ENCODE results near the gene PRR13. TPM values are rescaled to one million over a fixed set of nuclear protein-coding genes. Genes with fewer than 3 reads are reported as not detected.
"Not testable (repeated sequence)": the region's sequence is repeated elsewhere in the genome, so short reads cannot be mapped to it uniquely, and the experiment has no call there.

PRR13 gene, protein sequence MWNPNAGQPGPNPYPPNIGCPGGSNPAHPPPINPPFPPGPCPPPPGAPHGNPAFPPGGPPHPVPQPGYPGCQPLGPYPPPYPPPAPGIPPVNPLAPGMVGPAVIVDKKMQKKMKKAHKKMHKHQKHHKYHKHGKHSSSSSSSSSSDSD
- 83.5 and 86.6 TPM in 2 replicates for total RNA-seq (2014; rRNA removed; shearing (Covaris generic))

DNA sequence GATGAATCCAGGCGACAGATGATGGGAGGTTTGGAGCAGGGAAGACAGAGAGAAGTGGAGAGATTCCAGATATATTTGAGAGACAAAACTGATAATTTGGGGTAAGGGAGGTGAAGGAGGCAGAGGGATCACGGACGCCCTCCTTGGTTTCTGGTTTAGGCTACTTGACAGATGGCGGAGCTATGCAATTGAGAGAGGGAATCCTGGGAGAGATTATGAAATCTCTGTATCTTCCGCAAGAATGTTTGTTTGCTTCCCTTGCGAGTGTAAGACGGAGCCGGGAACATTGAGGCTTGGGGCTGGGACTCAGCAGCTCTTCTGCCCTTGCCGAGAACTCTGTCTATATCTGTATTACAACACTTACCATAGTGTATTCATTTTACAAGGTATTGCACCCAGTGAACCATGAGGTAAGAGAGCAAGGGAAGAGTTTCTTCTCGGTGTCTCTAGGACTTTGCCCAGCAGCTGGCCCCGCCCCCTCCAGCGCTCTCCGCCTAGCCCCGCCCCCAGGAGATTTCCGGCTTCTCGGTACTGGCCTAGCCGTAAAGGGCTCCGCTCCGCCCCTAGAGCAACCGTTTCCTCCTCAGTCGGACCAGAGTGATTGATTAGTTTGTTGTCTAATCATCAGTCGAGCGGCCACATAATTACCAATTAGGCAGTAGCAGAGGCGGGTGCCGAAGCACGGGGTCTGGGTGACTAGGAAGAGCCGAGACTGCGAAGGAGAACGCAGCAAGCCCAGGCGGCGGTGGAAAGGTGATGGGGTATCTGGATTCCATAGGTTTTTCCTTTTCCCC is at the start of gene PRR13:
Gene PRR13 (plus strand): TSS at position 695 of the 794 bp plus-strand sequence. CDS start 981 bp downstream, outside the sequence.
- DNase-seq (ENCODE audit: low read depth), result peak; percentile 99

DNA sequence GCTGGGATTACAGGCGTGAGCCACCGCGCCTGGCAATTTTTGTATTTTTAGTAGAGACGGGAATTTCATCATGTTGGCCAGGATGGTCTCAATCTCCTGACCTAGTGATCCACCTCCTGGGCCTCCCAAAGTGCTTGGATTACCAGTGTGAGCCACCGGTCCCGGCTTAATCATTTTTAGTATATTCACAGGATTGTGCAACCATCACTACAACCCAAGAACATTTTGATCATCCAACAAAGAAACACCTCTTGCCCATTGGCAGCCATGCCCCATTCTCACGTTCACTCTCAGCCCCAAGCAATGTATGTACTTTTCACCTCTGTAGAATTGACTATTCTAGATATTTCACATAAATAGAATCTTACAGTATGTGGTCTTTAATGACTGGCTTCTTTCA is 41.6 kb upstream of the PRR13 start:
- no peak for DNase-seq (ENCODE audit: low read depth)

DNA sequence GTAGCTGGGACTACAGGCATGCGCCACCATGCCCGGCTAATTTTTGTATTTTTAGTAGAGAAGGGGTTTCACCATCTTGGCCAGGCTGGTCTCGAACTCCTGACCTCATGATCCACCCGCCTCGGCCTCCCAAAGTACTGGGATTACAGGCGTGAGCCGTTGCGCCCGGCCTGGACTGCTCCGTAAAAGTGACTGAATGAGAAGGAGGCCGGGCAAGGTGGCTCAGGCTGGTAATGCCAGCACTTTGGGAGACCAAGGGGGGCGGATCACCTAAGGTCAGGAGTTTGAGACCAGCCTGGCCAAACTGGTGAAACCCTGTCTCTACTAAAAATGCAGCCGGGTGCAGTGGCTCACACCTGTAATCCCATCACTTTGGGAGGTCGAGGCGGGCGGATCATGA is 39.2 kb upstream of the PRR13 start:
- DNase-seq (ENCODE audit: low read depth), result not testable (repeated sequence)

DNA sequence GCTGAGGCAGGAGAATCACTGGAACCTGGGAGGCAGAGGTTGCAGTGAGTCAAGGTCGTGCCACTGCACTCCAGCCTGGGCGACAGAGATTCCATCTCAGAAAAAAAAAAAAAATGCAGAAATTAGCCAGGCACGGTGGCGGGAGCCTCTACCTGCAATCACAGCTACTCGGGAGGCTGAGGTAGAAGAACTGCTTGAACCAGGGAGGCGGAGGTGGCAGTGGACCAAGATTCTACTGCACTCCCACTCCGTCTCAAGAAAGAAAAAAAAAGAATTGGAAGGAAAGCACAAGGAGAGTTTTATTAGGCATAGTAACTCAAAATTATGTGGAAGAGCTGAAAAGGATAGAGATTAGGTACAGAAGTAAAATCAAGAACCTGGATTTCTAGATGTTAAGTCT is 38.7 kb upstream of the PRR13 start:
- no peak for DNase-seq (ENCODE audit: low read depth)

DNA sequence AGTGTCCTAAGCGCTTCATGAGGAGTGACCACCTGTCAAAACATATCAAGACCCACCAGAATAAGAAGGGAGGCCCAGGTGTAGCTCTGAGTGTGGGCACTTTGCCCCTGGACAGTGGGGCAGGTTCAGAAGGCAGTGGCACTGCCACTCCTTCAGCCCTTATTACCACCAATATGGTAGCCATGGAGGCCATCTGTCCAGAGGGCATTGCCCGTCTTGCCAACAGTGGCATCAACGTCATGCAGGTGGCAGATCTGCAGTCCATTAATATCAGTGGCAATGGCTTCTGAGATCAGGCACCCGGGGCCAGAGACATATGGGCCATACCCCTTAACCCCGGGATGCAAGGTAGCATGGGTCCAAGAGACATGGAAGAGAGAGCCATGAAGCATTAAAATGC is 30.6 kb upstream of the PRR13 start:
- DNase-seq (ENCODE audit: low read depth), result no peak

DNA sequence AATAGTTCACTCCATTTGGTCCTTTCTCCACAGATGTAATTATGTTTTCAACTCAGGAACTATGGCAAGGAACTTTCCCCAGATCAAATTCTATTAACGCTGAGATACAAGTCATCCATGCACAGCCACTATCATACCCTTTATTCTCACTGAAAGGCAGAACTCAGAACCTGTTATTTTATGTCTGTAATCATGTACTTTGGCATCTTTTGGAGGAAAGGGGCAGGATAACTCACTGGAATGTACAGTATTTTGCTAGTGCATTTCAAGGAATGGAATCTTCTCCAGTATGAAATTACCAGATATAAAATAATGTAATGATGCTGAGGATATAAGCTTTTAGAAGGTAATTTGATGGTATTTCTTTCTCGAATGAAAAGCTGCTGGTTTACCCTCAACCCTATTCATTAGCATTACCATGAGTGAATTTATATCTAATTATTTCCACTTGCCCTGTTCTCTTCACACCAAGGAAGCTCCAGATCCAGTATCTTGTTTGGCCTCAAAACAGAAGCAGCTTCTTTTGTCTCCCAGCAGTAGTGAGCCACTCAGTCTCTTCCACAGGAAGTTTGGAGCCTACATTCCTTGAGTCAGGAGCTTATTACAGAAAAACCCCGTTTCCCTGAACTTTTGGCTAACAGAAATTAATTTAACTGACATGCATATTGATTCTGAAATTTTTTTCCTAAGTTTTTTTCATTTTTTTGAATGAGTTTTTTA is 27.9 kb upstream of the PRR13 start:
- DNase-seq (ENCODE audit: low read depth), result no peak

DNA sequence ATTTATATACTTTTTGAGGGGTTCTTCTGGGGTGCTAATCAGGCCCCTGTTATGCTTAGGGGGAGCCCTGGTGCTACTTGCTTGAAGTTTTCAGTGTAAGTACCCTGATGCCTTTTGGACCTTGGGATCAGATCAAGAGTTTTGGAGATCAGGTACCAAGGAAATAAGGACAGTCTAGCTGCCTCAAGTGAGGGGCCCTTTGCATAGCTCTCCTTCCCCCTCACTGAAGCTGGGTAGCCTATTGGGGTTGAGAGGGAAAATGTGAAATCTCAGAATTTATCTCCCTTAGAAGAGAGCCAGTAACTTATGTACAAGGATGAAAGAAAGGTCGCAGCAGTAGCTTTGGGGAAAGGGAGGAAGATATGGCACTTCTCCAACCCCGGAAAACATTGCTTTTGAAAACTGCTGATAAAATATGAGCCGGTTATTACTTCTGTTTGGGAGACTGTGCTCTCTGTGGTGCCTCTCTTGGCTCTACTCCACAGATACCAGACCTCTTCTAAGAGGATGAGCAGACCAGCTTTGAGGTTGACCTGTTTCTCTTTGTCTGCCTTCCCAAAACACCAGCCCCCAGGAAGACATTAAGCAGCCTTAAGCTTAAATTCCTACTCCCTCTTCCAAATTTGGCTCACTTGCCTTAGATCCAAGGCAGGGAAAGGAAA is 26.6 kb upstream of the PRR13 start:
- DNase-seq (ENCODE audit: low read depth), result no peak

DNA sequence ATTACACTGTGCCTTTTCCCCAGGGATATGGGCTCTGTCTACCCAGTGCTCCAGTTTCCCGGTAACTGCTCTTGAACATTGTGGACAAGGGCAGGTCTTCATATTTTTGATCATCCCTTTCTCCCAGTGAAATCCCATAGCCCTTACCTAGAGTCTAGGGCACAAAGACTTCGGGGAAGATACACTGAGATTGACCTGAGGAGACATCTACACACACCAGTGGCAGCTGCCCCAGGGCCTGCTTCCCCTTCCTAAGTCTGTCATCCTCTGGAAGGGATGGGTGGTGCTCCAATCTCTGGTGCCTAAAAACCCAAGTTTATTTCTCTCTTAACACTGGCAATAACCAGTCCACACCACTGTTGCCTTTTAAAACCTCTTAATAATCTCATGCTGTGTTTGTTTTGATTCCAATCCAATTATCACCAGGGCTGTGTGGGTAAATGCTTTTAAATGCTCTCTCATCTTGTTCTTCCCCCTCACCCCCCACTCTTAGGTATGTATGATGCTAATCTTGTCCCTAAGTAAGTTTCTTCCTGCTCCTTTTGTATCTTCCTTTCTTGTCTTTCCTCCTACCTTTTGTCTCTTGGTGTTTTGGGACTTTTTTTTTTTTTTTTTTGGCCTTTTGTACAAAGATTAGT is 25.7 kb upstream of the PRR13 start:
- not testable (repeated sequence) for DNase-seq (ENCODE audit: low read depth)

DNA sequence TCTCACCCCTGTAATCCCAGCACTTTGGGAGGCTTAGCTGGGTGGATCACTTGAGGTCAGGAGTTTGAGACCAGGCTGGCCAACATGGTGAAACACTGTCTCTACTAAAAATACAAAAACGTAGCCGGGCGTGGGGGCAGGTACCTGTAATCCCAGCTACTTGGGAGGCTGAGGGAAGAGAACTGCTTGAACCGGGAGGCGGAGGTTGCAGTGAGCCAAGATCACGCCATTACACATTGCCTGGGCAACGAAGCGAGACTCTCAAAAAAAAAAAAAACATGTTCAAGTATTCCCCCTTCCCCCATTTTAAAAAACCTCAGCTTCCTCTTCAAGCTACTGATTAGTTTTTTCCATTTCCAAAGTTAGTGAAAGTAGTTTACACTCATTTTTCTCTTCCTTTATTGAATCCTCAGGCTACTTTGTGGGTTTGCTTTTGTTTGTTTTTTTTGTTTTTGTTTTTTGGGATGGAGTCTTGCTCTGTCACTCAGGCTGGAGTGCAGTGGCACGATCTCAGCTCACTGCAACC is 24.2 kb upstream of the PRR13 start:
- not testable (repeated sequence) for DNase-seq (ENCODE audit: low read depth)

DNA sequence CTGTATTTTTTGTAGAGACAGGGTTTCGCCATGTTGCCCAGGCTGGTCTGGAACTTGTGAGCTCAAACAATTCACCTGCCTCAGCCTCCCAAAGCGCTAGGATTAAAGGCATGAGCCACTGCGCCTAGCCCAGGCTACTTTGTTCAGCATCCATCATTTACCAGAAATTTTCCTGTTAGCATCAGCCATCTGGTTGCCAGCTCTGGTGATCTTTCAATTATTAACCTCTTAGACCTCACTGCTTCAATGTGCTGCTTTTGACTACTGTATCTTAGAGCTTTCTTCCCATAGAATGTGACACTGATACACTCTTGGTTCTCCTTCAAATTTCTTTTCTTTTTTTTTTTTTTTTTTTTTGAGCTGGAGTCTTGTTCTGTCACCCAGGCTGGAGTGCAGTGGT is 23.3 kb upstream of the PRR13 start:
- no peak for DNase-seq (ENCODE audit: low read depth)

DNA sequence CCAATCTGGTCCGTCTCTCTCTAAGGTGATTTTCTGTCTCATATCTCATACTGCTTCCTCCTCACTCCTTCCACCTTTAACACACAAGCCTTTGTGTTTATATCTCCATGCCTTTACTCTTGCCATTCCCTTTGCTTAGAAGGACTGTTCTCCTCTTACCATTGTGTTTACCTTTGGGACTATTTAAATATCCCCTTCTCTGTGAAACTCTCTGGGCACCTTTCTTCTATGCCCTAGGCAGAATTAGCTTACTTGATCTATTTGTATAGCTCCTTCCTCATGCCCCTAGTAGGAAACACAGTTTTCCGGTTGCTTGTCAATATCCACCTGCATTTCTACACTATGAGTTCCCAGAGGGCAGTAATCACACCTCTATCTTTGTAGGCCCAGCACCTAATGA is 21.8 kb upstream of the PRR13 start:
- no peak for DNase-seq (ENCODE audit: low read depth)

DNA sequence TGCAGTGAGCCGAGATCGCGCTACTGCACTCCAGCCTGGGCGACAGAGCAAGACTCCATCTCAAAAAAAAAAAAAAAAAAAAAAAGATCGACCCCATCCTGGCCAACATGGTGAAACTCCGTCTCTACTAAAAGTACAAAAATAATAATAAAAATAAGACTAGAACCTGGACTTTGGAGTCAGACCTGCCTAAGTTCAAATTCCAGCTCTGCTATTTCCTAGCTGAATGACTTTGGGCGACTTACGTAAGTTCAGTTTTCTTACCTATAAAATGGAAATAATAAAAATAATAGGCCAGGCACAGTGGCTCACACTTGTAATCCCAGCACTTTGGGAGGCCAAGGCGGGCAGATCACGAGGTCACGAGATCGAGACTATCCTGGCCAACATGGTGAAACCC is 19.3 kb upstream of the PRR13 start:
- not testable (repeated sequence) for DNase-seq (ENCODE audit: low read depth)

DNA sequence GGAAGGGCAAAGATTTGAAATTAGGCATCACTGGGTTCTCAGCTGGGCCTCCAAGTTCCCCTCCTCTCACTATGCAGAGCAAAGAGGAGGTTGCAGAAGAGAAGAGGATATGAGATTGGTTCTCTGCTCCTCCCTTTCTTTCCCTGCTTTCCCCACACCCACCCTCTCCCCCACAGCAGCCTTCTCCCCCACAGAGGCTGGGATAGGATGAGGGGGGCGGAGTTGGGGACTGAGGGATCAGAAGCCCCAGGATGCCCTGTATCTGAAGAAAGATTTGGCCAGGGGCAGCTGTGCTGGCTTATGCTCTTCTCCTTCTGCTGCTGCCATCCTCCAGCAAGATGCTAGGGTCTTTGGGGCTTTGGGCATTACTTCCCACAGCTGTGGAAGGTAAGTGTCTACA is 17.9 kb upstream of the PRR13 start, which contains the start of gene AMHR2:
Gene AMHR2 (plus strand): TSS at position 259 of the 400 bp plus-strand sequence. CDS start 80 bp downstream, at position 339.
- DNase-seq (ENCODE audit: low read depth), result no peak

DNA sequence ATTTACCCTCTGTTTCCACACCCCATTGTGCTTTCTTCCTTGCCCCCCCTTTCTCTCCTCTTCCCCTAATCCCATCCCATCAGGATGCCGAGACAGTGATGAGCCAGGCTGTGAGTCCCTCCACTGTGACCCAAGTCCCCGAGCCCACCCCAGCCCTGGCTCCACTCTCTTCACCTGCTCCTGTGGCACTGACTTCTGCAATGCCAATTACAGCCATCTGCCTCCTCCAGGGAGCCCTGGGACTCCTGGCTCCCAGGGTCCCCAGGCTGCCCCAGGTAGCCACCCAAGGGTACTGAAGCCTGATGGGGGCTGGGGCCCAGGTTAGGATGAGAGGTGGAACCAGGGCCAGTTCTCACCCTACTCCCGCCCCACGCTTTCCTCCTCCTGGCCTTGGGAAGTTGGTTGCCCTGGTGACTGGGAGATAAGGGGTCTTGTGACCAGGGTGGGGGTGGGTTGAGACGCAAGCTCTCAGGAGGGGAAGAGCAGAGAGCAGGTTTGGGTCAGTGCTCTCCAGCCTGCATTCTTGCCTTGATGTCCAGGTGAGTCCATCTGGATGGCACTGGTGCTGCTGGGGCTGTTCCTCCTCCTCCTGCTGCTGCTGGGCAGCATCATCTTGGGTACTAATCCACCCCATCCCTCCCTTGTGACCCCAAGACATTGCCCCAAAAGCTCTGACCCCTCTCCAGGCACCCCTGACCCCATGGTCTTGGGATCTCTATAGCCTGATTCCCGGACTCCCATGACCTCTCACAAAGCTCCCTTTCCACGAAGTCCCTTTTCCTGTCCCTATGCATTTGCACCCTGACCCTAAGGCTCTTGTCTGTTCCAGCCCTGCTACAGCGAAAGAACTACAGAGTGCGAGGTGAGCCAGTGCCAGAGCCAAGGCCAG is 16.7 kb upstream of the PRR13 start:
- DNase-seq (ENCODE audit: low read depth), result no peak

DNA sequence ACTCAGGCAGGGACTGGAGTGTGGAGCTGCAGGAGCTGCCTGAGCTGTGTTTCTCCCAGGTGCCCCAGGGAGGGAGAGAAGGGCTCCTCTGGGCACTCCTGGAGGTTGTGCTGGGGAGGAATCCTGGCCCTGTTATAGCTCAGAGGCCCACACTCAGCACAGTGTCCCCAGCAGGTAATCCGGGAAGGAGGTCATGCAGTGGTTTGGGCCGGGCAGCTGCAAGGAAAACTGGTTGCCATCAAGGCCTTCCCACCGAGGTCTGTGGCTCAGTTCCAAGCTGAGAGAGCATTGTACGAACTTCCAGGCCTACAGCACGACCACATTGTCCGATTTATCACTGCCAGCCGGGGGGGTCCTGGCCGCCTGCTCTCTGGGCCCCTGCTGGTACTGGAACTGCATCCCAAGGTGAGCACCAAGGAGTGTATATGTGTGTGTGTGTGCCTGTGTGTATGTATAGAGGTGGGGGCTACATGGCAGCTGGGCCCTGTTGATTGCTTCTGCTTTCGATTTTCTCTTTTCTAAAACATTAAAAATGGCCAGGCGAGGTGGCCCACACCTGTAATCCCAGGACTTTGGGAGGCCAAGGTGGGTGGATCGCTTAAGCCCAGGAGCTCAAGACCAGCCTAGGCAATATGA is 15.9 kb upstream of the PRR13 start:
- DNase-seq (ENCODE audit: low read depth), result no peak

DNA sequence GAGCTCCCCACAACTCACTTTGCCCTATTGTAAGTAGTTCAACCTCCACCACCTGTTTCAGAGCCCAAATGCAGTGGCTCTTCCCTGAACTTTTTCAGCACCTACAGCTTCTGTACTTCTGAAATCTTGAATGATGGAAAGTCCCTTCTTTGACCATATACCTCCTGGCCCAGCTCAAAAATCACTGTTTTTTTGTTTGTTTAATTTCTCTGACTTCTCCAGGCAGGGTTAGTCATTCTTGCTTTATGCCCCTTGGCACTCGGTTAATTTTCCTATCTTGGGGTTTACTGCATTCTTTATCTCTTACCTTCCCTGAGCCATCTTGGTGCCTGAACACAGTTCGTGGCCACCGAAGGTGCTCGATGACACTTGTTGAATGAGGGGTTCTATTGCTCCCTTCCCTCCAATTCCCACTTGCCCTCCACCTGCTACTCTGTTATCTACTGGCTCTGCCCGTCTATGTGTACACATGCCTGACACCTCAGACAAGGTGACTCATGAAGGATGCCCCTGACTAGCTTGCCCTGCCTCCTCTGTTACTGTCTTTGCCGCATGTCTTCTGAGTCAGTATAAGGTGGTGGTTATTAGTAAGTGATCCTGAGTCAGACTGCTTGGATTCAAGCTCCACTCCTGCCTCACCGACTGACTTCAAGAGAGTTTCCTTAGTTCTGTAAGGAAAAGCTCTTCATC is 13.5 kb upstream of the PRR13 start:
- DNase-seq (ENCODE audit: low read depth), result peak; percentile 83

DNA sequence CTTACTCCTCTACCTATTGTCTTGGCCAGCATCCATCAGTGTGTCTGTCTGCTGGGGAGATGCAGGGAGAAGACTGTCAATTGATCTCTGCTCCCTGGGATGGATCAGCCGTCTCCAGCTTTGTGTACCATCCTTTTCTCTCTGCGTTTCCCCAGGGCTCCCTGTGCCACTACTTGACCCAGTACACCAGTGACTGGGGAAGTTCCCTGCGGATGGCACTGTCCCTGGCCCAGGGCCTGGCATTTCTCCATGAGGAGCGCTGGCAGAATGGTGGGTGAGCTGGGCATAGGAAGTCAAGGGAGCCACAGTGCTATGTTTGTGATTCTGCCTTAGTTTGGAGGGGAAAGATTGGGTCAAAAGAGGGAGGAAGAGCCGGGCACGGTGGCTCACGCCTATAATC is 12.8 kb upstream of the PRR13 start:
- DNase-seq (ENCODE audit: low read depth), result no peak

DNA sequence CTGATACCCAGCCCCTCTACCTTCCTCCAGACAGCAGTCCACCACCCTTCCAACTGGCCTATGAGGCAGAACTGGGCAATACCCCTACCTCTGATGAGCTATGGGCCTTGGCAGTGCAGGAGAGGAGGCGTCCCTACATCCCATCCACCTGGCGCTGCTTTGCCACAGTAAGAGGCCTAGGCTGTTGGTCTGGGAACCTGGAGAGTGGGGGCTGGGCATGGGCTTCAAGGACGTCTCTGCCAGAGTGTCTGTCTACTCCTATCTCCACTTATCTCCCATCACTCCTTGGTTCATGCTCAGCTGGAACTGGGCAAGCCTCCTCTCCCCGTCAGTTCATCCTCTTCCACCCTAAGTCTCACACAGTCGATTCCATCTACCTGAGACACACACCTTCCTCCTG is 11.4 kb upstream of the PRR13 start:
- no peak for DNase-seq (ENCODE audit: low read depth)

DNA sequence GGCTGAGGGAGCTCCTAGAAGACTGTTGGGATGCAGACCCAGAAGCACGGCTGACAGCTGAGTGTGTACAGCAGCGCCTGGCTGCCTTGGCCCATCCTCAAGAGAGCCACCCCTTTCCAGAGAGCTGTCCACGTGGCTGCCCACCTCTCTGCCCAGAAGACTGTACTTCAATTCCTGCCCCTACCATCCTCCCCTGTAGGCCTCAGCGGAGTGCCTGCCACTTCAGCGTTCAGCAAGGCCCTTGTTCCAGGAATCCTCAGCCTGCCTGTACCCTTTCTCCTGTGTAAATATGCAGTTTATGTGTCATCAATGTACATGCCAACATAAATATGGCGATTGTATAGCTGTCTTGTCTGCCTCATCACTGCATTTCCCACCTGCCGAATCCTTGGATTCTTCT is 10.3 kb upstream of the PRR13 start:
- no peak for DNase-seq (ENCODE audit: low read depth)

All from RPMI7951 (cell line).